Measurements from ENCODE around the gene ITGA7. TPM values are rescaled to one million over a fixed set of nuclear protein-coding genes. Genes with fewer than 3 reads are reported as not detected.

The ITGA7 gene
- total and polyA plus RNA-seq, 5 donors from 2014 or later, result 0.29 to 0.76 TPM; not detected in 3

DNA sequence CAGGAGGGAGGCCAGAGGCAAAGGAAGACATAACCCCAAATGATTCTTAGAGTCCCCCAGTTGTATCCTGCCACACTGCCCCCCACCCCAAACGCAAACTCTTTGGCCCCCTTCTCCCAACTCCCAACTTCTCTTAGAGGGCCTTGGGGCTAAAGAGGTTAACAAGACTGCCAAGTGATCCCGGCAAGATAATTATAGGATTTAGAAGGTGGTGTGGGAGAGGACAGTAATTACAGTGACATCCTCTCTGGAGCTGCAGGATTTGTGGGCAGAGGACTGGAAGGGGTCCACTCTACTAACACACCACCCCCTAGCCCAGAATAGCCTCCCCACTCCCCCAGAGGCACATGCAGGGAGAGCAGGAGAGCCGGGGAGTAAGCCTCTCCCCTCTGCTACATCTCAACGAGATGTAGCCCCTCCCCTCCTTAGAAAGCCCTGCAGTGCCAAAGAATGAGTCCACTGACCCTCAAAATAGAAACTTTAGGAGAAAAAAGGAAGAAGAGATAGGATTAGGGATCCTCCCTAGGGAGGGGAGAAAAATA is 29.9 kb upstream of the ITGA7 start:
- Histone ChIP-seq H3K36me3 (ENCODE audit: control insufficient read depth, insufficient read depth, low read length) (no peaks in the 10 kb centered on the region), H3K4me1 (ENCODE audit: control insufficient read depth, insufficient read depth, low read length, poor library complexity, severe bottlenecking) (peaks cover 16% of the 10 kb centered on the region), H3K27ac (ENCODE audit: insufficient read depth, low read length, poor library complexity, severe bottlenecking) (peak overlapping the region; percentile 89), H3K27me3 (ENCODE audit: control insufficient read depth, insufficient read depth, low read length) (no peaks in the 10 kb centered on the region), H3K4me3 (ENCODE audit: low read depth, low read length) (peak overlapping the region; percentile 95), H3K9me3 (ENCODE audit: control insufficient read depth in 2 of 2, low read length in 2 of 2) (no peaks in the 10 kb centered on the region)
- Mint-ChIP-seq H3K9me3 (no peaks in the 10 kb centered on the region), H3K27me3 (peaks cover 5% of the 10 kb centered on the region), H3K27ac (peak overlapping the region; percentile 94 to 96 (median 95)), H3K36me3 (no peaks in the 10 kb centered on the region), H3K4me3 (peak overlapping the region; percentile 89 to 96 (median 92)), H3K4me1 (peaks cover 5 to 33% (median 18%) of the 10 kb centered on the region in 4 donors)
- DNase-seq (no peak), ATAC-seq (ENCODE audit: low read depth in 2 of 2) (no peak)

DNA sequence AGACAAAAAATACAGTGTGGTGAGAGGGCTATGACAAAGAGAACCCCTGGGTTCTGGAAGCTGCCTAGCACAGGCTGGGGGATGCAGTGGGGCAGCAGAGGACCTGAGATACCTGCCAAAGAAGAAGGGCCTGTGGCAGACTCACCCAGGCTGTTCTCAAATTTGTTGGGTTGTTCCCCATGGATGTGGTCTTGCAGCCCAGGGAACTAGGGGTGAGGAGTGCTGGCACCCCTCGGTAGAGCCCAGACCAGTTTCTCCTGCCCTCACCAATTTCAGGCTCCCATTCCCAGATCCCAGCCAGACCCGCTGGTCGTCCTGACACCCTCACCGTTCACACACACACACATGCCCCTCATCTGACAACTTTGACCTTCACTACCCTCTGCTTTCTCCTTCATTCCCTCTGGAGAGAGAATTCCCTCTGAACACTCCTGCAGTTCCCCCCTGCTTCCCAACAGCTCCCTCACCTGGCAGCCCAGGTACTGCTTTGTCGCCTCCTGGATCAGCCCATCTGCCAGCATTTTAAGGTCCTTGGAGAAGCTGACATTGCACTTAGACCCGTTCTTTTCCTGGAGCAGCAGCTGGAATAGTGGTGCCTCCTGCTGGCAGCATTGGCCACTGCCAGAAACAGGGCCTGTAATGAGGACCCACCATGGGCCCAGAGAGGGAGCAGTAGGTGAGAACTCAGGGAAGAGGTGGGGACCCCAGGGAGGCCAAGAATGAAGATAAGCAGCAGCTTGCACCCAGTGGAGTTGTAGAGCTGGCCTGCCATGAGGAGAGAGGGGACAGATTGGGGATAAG is 29.3 kb upstream of the ITGA7 start:
- peak; percentile 37 to 43 for ATAC-seq (ENCODE audit: low read depth in 2 of 2)
- Histone ChIP-seq H3K9me3 (ENCODE audit: control insufficient read depth in 2 of 2, low read length in 2 of 2) (no peaks in the 10 kb centered on the region), H3K27ac (ENCODE audit: insufficient read depth, low read length, poor library complexity, severe bottlenecking) (peak overlapping the region; percentile 14), H3K36me3 (ENCODE audit: control insufficient read depth, insufficient read depth, low read length) (no peaks in the 10 kb centered on the region), H3K4me3 (ENCODE audit: low read depth, low read length) (no peak overlapping the region), H3K27me3 (ENCODE audit: control insufficient read depth, insufficient read depth, low read length) (no peaks in the 10 kb centered on the region), H3K4me1 (ENCODE audit: control insufficient read depth, insufficient read depth, low read length, poor library complexity, severe bottlenecking) (peaks cover 16% of the 10 kb centered on the region)
- Mint-ChIP-seq H3K27ac (peak overlapping the region; percentile 94 to 96 (median 95)), H3K4me3 (peak overlapping the region; percentile 85 to 91 (median 88)), H3K4me1 (peaks cover 5 to 28% (median 17%) of the 10 kb centered on the region in 4 donors), H3K27me3 (peaks cover 5% of the 10 kb centered on the region), H3K36me3 (no peaks in the 10 kb centered on the region), H3K9me3 (no peaks in the 10 kb centered on the region)
- peak; percentile 26 to 69 (median 43) for DNase-seq

DNA sequence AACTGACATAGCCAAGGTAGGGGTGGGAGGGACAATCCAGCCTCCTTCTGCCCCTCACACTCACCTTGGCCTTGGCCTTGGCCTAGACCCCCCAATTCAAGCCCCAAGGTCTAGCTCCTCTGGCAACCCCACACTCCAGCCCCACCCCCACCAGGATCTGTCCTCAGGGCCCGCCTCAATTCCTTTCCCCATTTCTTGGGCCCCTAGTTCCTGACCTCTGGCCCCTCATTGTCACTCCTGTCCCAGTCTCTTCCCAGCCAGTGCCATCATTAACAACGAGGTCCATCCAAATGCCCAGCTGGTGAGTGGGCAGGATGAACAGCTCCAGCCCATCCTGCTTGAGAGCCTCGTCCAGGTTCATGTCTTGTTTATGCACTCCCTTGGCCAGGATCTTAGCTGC is 28.4 kb upstream of the ITGA7 start:
- H3K4me3 Mint-ChIP-seq, result no peak overlapping the region
- DNase-seq, result no peak
- Histone ChIP-seq H3K36me3 (ENCODE audit: control insufficient read depth, insufficient read depth, low read length) (no peaks in the 10 kb centered on the region), H3K4me1 (ENCODE audit: control insufficient read depth, insufficient read depth, low read length, poor library complexity, severe bottlenecking) (peaks cover 16% of the 10 kb centered on the region), H3K27ac (ENCODE audit: insufficient read depth, low read length, poor library complexity, severe bottlenecking) (no peak overlapping the region), H3K4me3 (ENCODE audit: low read depth, low read length) (no peak overlapping the region), H3K9me3 (ENCODE audit: control insufficient read depth in 2 of 2, low read length in 2 of 2) (no peaks in the 10 kb centered on the region), H3K27me3 (ENCODE audit: control insufficient read depth, insufficient read depth, low read length) (no peaks in the 10 kb centered on the region)
- no peaks in the 10 kb centered on the region for H3K36me3 Mint-ChIP-seq
- peaks cover 5% of the 10 kb centered on the region for H3K27me3 Mint-ChIP-seq
- peaks cover 5 to 25% (median 16%) of the 10 kb centered on the region in 4 donors for H3K4me1 Mint-ChIP-seq
- ATAC-seq (ENCODE audit: low read depth in 2 of 2), result no peak
- H3K27ac Mint-ChIP-seq, result peak overlapping the region in 1 of 3 donors; percentile 92
- H3K9me3 Mint-ChIP-seq, result no peaks in the 10 kb centered on the region

DNA sequence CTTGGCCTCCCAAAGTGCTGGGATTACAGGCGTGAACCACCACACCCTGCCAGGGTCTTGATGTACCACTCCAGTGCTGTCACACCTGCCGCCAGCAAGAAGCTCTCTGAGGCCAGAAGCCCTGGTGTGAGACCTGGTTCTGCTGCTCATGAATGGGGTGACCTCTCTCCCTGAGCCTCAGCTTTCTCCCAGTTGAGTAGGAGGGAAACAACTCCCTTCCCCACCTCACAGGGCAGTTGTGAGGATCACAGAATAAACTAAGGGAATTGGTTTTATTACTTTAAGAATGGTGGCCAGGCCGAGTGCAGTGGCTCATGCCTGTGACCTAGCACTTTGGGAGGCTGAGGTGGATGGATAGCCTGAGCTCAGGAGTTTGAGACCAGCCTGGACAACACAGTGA is 26.9 kb upstream of the ITGA7 start:
- Histone ChIP-seq H3K36me3 (ENCODE audit: control insufficient read depth, insufficient read depth, low read length) (no peaks in the 10 kb centered on the region), H3K9me3 (ENCODE audit: control insufficient read depth in 2 of 2, low read length in 2 of 2) (no peaks in the 10 kb centered on the region), H3K4me3 (ENCODE audit: low read depth, low read length) (no peak overlapping the region), H3K4me1 (ENCODE audit: control insufficient read depth, insufficient read depth, low read length, poor library complexity, severe bottlenecking) (peaks cover 28% of the 10 kb centered on the region), H3K27ac (ENCODE audit: insufficient read depth, low read length, poor library complexity, severe bottlenecking) (no peak overlapping the region), H3K27me3 (ENCODE audit: control insufficient read depth, insufficient read depth, low read length) (no peaks in the 10 kb centered on the region)
- H3K36me3 Mint-ChIP-seq, result no peaks in the 10 kb centered on the region
- H3K27me3 Mint-ChIP-seq, result no peaks in the 10 kb centered on the region
- H3K27ac Mint-ChIP-seq, result no peak overlapping the region
- ATAC-seq (ENCODE audit: low read depth in 2 of 2), result no peak
- peaks cover 12 to 38% (median 28%) of the 10 kb centered on the region in 4 donors for H3K4me1 Mint-ChIP-seq
- H3K9me3 Mint-ChIP-seq, result no peaks in the 10 kb centered on the region
- DNase-seq, result no peak
- no peak overlapping the region for H3K4me3 Mint-ChIP-seq

DNA sequence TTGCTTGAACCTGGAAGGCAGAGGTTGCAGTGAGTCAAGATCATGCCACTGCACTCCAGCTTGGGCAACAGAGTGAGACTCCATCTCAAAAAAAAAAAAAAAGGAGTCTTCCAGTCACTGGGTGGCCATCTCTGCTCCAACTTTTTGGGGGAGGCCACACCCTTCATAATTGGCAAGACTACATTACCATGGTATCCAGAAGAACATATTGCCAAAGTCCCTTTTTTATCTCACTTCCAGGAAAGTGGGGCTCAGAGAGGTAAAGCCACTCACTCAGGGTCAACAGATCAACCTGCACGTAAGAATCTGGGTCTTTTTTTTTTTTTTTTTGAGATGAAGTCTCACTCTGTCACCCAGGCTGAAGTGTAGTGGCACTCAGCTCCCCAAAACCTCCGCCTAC is 26.2 kb upstream of the ITGA7 start:
- Histone ChIP-seq H3K36me3 (ENCODE audit: control insufficient read depth, insufficient read depth, low read length) (no peaks in the 10 kb centered on the region), H3K27ac (ENCODE audit: insufficient read depth, low read length, poor library complexity, severe bottlenecking) (no peak overlapping the region), H3K4me3 (ENCODE audit: low read depth, low read length) (no peak overlapping the region), H3K9me3 (ENCODE audit: control insufficient read depth in 2 of 2, low read length in 2 of 2) (no peaks in the 10 kb centered on the region), H3K4me1 (ENCODE audit: control insufficient read depth, insufficient read depth, low read length, poor library complexity, severe bottlenecking) (peaks cover 33% of the 10 kb centered on the region), H3K27me3 (ENCODE audit: control insufficient read depth, insufficient read depth, low read length) (no peaks in the 10 kb centered on the region)
- Mint-ChIP-seq H3K27ac (no peak overlapping the region), H3K36me3 (no peaks in the 10 kb centered on the region), H3K4me3 (no peak overlapping the region), H3K9me3 (no peaks in the 10 kb centered on the region), H3K4me1 (peaks cover 12 to 42% (median 30%) of the 10 kb centered on the region in 4 donors), H3K27me3 (no peaks in the 10 kb centered on the region)
- no peak for DNase-seq
- no peak for ATAC-seq (ENCODE audit: low read depth in 2 of 2)

DNA sequence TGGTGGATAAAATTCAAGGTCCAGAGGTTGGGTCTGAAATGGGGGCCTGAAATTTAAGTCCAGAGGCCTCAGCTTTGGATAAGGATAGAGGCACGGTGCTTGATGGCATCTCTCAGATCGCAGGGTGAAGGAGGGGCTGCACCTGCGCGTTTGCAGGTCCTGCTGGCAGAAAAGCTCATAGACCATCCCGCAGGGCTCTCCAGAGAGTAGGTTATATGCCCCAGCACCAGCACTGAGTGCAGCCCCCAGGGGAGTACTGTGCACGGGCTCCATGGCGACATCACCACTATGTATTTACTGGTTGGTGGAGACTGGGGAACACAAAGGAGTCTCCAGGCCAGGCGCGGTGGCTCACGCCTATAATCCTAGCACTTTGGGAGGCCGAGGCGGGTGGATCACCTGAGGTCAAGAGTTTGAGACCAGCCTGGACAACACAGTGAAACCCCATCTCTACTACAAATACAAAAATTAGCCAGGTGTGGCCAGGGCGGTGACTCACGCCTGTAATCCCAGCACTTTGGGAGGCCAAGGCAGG is 25.4 kb upstream of the ITGA7 start:
- Mint-ChIP-seq H3K4me1 (peaks cover 7 to 37% (median 26%) of the 10 kb centered on the region in 4 donors), H3K27ac (peak overlapping the region in 1 of 3 donors; percentile 29), H3K9me3 (no peaks in the 10 kb centered on the region), H3K27me3 (no peaks in the 10 kb centered on the region), H3K4me3 (peak overlapping the region in 1 of 4 donors; percentile 52), H3K36me3 (no peaks in the 10 kb centered on the region)
- no peaks in the 10 kb centered on the region for H3K27me3 ChIP-seq (ENCODE audit: control insufficient read depth, insufficient read depth, low read length)
- H3K27ac ChIP-seq (ENCODE audit: insufficient read depth, low read length, poor library complexity, severe bottlenecking), result no peak overlapping the region
- no peak for DNase-seq
- H3K4me3 ChIP-seq (ENCODE audit: low read depth, low read length), result no peak overlapping the region
- no peak for ATAC-seq (ENCODE audit: low read depth in 2 of 2)
- H3K4me1 ChIP-seq (ENCODE audit: control insufficient read depth, insufficient read depth, low read length, poor library complexity, severe bottlenecking), result peaks cover 30% of the 10 kb centered on the region
- H3K9me3 ChIP-seq (ENCODE audit: control insufficient read depth in 2 of 2, low read length in 2 of 2), result no peaks in the 10 kb centered on the region
- H3K36me3 ChIP-seq (ENCODE audit: control insufficient read depth, insufficient read depth, low read length), result no peaks in the 10 kb centered on the region

DNA sequence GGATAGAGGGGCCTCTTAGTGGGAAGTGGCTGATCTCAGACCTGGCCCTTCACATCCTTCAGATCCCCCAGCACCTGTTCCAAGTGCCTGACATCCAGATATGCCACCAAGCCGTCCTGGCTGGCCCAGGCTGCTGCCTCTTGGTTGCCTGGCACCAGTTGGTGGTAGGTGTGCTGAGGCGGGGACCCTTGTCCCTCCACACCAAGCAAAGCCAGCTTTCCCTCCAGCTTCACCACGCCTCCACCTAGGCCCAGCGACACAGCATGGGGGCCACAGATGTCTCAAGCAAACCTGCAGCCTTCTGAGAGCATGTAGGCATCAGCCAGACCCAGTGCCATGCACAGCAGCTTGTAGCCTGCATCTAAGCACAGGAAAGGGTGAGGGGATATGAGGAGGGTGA is 24.6 kb upstream of the ITGA7 start:
- Histone ChIP-seq H3K36me3 (ENCODE audit: control insufficient read depth, insufficient read depth, low read length) (no peaks in the 10 kb centered on the region), H3K9me3 (ENCODE audit: control insufficient read depth in 2 of 2, low read length in 2 of 2) (no peaks in the 10 kb centered on the region), H3K4me1 (ENCODE audit: control insufficient read depth, insufficient read depth, low read length, poor library complexity, severe bottlenecking) (peaks cover 31% of the 10 kb centered on the region), H3K27ac (ENCODE audit: insufficient read depth, low read length, poor library complexity, severe bottlenecking) (no peak overlapping the region), H3K27me3 (ENCODE audit: control insufficient read depth, insufficient read depth, low read length) (no peaks in the 10 kb centered on the region), H3K4me3 (ENCODE audit: low read depth, low read length) (no peak overlapping the region)
- Mint-ChIP-seq H3K4me1 (peaks cover 6 to 33% (median 21%) of the 10 kb centered on the region in 4 donors), H3K27ac (peak overlapping the region in 2 of 3 donors; percentile 47 to 96), H3K27me3 (no peaks in the 10 kb centered on the region), H3K4me3 (peak overlapping the region in 1 of 4 donors; percentile 52), H3K36me3 (no peaks in the 10 kb centered on the region), H3K9me3 (no peaks in the 10 kb centered on the region)
- DNase-seq (no peak), ATAC-seq (ENCODE audit: low read depth in 2 of 2) (no peak)

Measured in CD4-positive, CD25-positive, alpha-beta regulatory T cell (primary cell).